IMR-90 (cell line): ENCODE data around the gene SUV39H2. TPM values are rescaled to one million over a fixed set of nuclear protein-coding genes. Genes with fewer than 3 reads are reported as not detected.

Source experiments
- ATAC-seq: fragments of 200-7000 bp; cut with Tn5 transposase; 2 replicates; pipeline ENCODE4 v1.9.1; 2020; ENCODE audit warnings: low read depth, mild to moderate bottlenecking, moderate library complexity
- BruUV-seq: library from RNA; stranded (reverse); fragments of 400-500 nt; replicated peaks from 2 replicates; lab custom pipeline; 2021; lab: Mats Ljungman, UMichigan
- CTCF ChIA-PET: fragments of 300-600 bp; formaldehyde crosslinking; extraction: SDS; loops from one replicate; lab custom pipeline; 2021; ENCODE audit warnings: antibody characterized with exemption; lab: Yijun Ruan, JAX
- POLR2A ChIA-PET: fragments of 300-600 bp; sonication (Branson Sonifier 250); formaldehyde crosslinking; loops from one replicate; lab custom pipeline; 2022; ENCODE audit warnings: antibody characterized with exemption; ENCODE audit not compliant: unreplicated experiment; lab: Charles Lee
- DNase-seq: peaks from one replicate; pipeline ENCODE4 v3.0.0; 2013
- H2AFZ ChIP-seq: replicated peaks from 2 replicates; pipeline ENCODE3; 2013; ENCODE audit warnings: low read length, mild to moderate bottlenecking; ENCODE audit not compliant: poor library complexity
- H2AK5ac ChIP-seq: 2 replicates; pipeline ENCODE4 v1.6.1; 2013; ENCODE audit warnings: low read depth, low read length, inconsistent platforms
- H2AK9ac ChIP-seq: replicated peaks from 2 replicates; pipeline ENCODE3; 2013; ENCODE audit warnings: mild to moderate bottlenecking, low read depth, low read length, moderate library complexity; ENCODE audit not compliant: poor library complexity
- H2BK120ac ChIP-seq: 2 replicates; pipeline ENCODE4 v1.6.1; 2013; ENCODE audit warnings: low read depth, low read length, inconsistent platforms
- H2BK15ac ChIP-seq: 3 replicates; pipeline ENCODE4 v1.6.1; 2013; ENCODE audit warnings: low read depth, low read length, inconsistent platforms
- H2BK20ac ChIP-seq: 2 replicates; pipeline ENCODE4 v1.6.1; 2013; ENCODE audit warnings: low read depth, mild to moderate bottlenecking, inconsistent platforms, low read length, moderate library complexity
- H2BK5ac ChIP-seq: 2 replicates; pipeline ENCODE4 v1.6.1; 2013; ENCODE audit warnings: mild to moderate bottlenecking, low read depth, low read length, inconsistent platforms; ENCODE audit not compliant: poor library complexity, severe bottlenecking
- H3K14ac ChIP-seq: replicated peaks from 2 replicates; pipeline ENCODE4 v1.6.1; 2013; ENCODE audit warnings: low read depth, low read length, inconsistent platforms
- H3K18ac ChIP-seq: 2 replicates; pipeline ENCODE4 v1.6.1; 2013; ENCODE audit warnings: low read depth, low read length, control low read depth
- H3K23ac ChIP-seq: 2 replicates; pipeline ENCODE4 v1.6.1; 2013; ENCODE audit warnings: low read depth, low read length, inconsistent platforms
- H3K27ac ChIP-seq: 2 replicates; pipeline ENCODE4 v1.5.1; 2013; ENCODE audit warnings: mild to moderate bottlenecking, control low read depth, low read length; ENCODE audit not compliant: insufficient read depth
- H3K27me3 ChIP-seq: 2 replicates; pipeline ENCODE4 v1.6.1; 2013; ENCODE audit warnings: low read length; ENCODE audit not compliant: control insufficient read depth, insufficient read depth
- H3K36me3 ChIP-seq: 2 replicates; pipeline ENCODE4 v1.6.1; 2013; ENCODE audit warnings: low read length, mixed read lengths; ENCODE audit not compliant: control insufficient read depth, insufficient read depth
- H3K4ac ChIP-seq: 2 replicates; pipeline ENCODE4 v1.6.1; 2013; ENCODE audit warnings: low read depth, low read length, inconsistent platforms
- H3K4me1 ChIP-seq: 2 replicates; pipeline ENCODE4 v1.6.1; 2013; ENCODE audit warnings: low read length, mixed read lengths; ENCODE audit not compliant: control insufficient read depth, insufficient read depth
- H3K4me2 ChIP-seq: 2 replicates; pipeline ENCODE4 v1.6.1; 2013; ENCODE audit warnings: low read depth, mild to moderate bottlenecking, control low read depth, low read length, moderate library complexity
- H3K4me3 ChIP-seq: 2 replicates; pipeline ENCODE4 v1.5.1; 2013; ENCODE audit warnings: low read depth, mild to moderate bottlenecking, control low read depth, low read length, moderate library complexity; ENCODE audit not compliant: insufficient read depth
- H3K56ac ChIP-seq: 2 replicates; pipeline ENCODE4 v1.6.1; 2013; ENCODE audit warnings: low read length, inconsistent platforms; ENCODE audit not compliant: insufficient read depth; ENCODE audit errors: extremely low read depth
- H3K79me1 ChIP-seq, 2 experiments: 2 replicates each; pipeline ENCODE4 v1.6.1; 2013; ENCODE audit warnings: low read length in 2 of 2, inconsistent platforms in 1 of 2, low read depth in 1 of 2
- H3K9ac ChIP-seq: 2 replicates; pipeline ENCODE4 v1.6.1; 2013; ENCODE audit warnings: low read depth, low read length, control low read depth
- H3K9me1 ChIP-seq: 2 replicates; pipeline ENCODE4 v1.6.1; 2013; ENCODE audit warnings: low read length, inconsistent platforms; ENCODE audit not compliant: insufficient read depth
- H3K9me3 ChIP-seq: 2 replicates; pipeline ENCODE4 v1.6.1; 2013; ENCODE audit warnings: low read length; ENCODE audit not compliant: control insufficient read depth, insufficient read depth
- H4K20me1 ChIP-seq: 2 replicates; pipeline ENCODE4 v1.6.1; 2013; ENCODE audit warnings: low read length, inconsistent platforms; ENCODE audit not compliant: insufficient read depth
- H4K5ac ChIP-seq: 2 replicates; pipeline ENCODE4 v1.6.1; 2013; ENCODE audit warnings: mild to moderate bottlenecking, low read depth, low read length, control low read depth
- H4K8ac ChIP-seq, 2 experiments: 2 replicates each; pipeline ENCODE4 v1.6.1; 2013; ENCODE audit warnings: low read depth in 2 of 2, low read length in 2 of 2, control low read depth in 1 of 2, inconsistent platforms in 1 of 2
- H4K91ac ChIP-seq: 2 replicates; pipeline ENCODE4 v1.6.1; 2013; ENCODE audit warnings: low read depth, low read length, inconsistent platforms; ENCODE audit not compliant: insufficient read depth
- CEBPB ChIP-seq: IDR thresholded peaks from 2 replicates; pipeline ENCODE4 v1.6.1; 2012; ENCODE audit warnings: low read depth, low read length, improper control_type of control experiment
- CTCF ChIP-seq: conservative IDR thresholded peaks from 2 replicates; pipeline ENCODE4 v1.5.1; 2012; ENCODE audit warnings: mild to moderate bottlenecking, low read depth, low read length, improper control_type of control experiment
- FOS ChIP-seq: fragments of 150-350 bp; IDR thresholded peaks from 2 replicates; pipeline ENCODE4 v1.6.1; 2016; ENCODE audit warnings: low read depth, low read length
- MAZ ChIP-seq: IDR thresholded peaks from 2 replicates; pipeline ENCODE4 v1.6.1; 2012; ENCODE audit warnings: low read depth, mild to moderate bottlenecking, low read length, improper control_type of control experiment, moderate library complexity, borderline replicate concordance
- MXI1 ChIP-seq: IDR thresholded peaks from 2 replicates; pipeline ENCODE4 v1.6.1; 2012; ENCODE audit warnings: low read depth, mild to moderate bottlenecking, low read length, moderate library complexity, borderline replicate concordance
- NFE2L2 ChIP-seq: fragments of 150-350 bp; IDR thresholded peaks from 2 replicates; pipeline ENCODE4 v1.6.1; 2016; ENCODE audit warnings: low read depth, mild to moderate bottlenecking, low read length
- POLR2A ChIP-seq: IDR thresholded peaks from 2 replicates; pipeline ENCODE4 v1.6.1; 2012; ENCODE audit warnings: mild to moderate bottlenecking, low read depth, low read length
- RAD21 ChIP-seq: IDR thresholded peaks from 2 replicates; pipeline ENCODE4 v1.6.1; 2012; ENCODE audit warnings: low read length, improper control_type of control experiment
- RCOR1 ChIP-seq: IDR thresholded peaks from 2 replicates; pipeline ENCODE4 v1.6.1; 2012; ENCODE audit warnings: mild to moderate bottlenecking, low read length, improper control_type of control experiment; ENCODE audit not compliant: insufficient replicate concordance
- RFX5 ChIP-seq: IDR thresholded peaks from 2 replicates; pipeline ENCODE4 v1.8.0; 2012; ENCODE audit warnings: low read depth, mild to moderate bottlenecking, low read length, moderate library complexity
- SMC3 ChIP-seq: fragments of 150-350 bp; IDR thresholded peaks from 2 replicates; pipeline ENCODE4 v1.6.1; 2016; ENCODE audit warnings: low read depth, mild to moderate bottlenecking, antibody characterized with exemption, low read length, moderate library complexity
- WGBS, 2 experiments: methylation state at CpG; one replicate each; pipeline versions ENCODE4 v1.1.5 to v1.1.7; 2013; ENCODE audit warnings: missing lambda C conversion rate in 2 of 2; ENCODE audit not compliant: insufficient read length in 1 of 2; ENCODE audit errors: extremely low coverage in 2 of 2; 5-methylcytosine and 5-hydroxymethylcytosine counted together
- dilution Hi-C: fragments of 300-500 bp; cut with HindIII; formaldehyde crosslinking; loops from one replicate; pipeline ENCODE4 v1.14.3; 2018; ENCODE audit warnings: low sequenced_read_pairs; ENCODE audit not compliant: unreplicated experiment
- in situ Hi-C: fragments of 300-500 bp; cut with MboI; formaldehyde crosslinking; loops from 3 replicates; pipeline ENCODE4 v1.14.3; 2019; ENCODE audit warnings: low sequenced_read_pairs, inconsistent platforms, mixed read lengths
- intact Hi-C: fragments of 100-400 bp; cut with micrococcal nuclease; formaldehyde crosslinking; loops from 2 replicates; pipeline ENCODE4 v1.10.0; 2022
- polyA plus RNA-seq, 3 experiments: library from polyadenylated mRNA; depleted of rRNA; stranded (reverse); fragments of >200 nt; gene quantifications; 2 replicates each; pipeline ENCODE4 v1.2.3, GENCODE V29; 2012; ENCODE audit warnings: low replicate concordance in 1 of 3
- total RNA-seq: library from RNA; depleted of rRNA; stranded (reverse); fragments of >200 nt; gene quantifications from 2 replicates; pipeline ENCODE4 v1.2.3, GENCODE V29; 2012
- TF ChIP-seq, protein P1 (sequence below): fragments of 150-350 bp; IDR thresholded peaks from 2 replicates; pipeline ENCODE4 v1.6.1; 2016; ENCODE audit warnings: low read depth, mild to moderate bottlenecking, low read length, moderate library complexity, borderline replicate concordance
- TF ChIP-seq, protein P2 (sequence below): fragments of 150-350 bp; IDR thresholded peaks from 2 replicates; pipeline ENCODE4 v1.6.1; 2017; ENCODE audit warnings: mild to moderate bottlenecking, antibody characterized with exemption, low read length, low read depth

The SUV39H2 gene
- total and polyA plus RNA-seq, 2 of the 4 experiments (the other 2 are of a cell fraction): 5.3 to 14.5 TPM

DNA sequence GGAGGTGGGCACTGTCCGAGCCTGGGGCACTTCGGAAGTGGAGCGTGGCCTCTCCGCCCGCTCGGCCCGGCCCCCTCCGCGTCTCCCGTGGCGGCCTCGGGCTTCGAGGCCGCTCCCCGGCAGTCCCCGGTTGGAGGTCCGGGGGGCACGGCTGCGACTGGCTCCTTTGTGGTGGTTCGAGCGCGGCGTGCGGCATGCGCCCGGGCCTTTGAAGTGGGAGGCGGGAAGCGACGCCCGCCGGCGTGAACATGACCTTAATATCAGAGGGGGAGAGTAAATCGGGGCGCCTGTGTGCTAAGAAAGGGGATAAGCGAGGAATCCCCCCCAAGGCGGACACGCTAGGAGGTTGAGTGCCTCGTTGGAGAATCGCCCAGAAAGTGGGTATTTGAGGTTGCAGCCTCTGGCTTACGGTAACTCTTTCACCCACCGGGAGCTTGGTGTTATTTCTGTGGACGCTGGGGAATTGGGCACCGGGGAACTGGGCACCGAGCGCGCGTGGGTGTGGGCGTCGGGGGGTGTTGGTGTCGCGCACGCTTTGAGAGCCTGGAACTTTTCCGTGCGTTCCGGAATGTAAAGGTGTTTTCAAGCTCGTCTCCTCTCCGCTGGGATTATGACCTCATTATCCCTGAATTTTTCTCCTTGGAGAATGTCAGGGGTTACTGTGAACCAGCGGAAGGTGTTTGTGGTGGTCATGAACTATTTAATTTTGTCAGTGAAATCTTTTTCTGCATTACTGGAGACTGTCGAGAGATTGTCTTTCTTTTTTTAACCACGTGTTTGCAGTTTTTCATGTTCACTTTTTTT, 660 bp downstream of the SUV39H2 start:
- no TSS peak for BruUV-seq
- dilution Hi-C loops: no loop called here
- H2AK9ac ChIP-seq: peak overlapping the region; percentile 31
- 0 out of 2 replicates have a peak overlapping the region, but pooled peaks have one; percentile 12 for H4K91ac ChIP-seq
- no peak overlapping the region; the same call in 1 of the 2 replicates for H3K14ac ChIP-seq
- H4K5ac ChIP-seq: no peak overlapping the region
- peaks cover 12% of the 10 kb centered on the region for H3K9me1 ChIP-seq
- H4K8ac ChIP-seq: peak overlapping the region in 1 of 2 experiments; percentile 44; a peak in 1 of 4 replicates
- peak overlapping the region; percentile 95 for H3K4me2 ChIP-seq
- peaks cover 9% of the 10 kb centered on the region; the same call in 1 of the 2 replicates for H4K20me1 ChIP-seq
- H3K23ac ChIP-seq: peak overlapping the region; percentile 54; the same call in 1 of the 2 replicates
- H3K56ac ChIP-seq: peak overlapping the region; percentile 17; the same call in 1 of the 2 replicates
- H2BK120ac ChIP-seq: no peak overlapping the region; the same call in 1 of the 2 replicates
- H3K27ac ChIP-seq: peak overlapping the region; percentile 35
- no peak overlapping the region for H3K18ac ChIP-seq
- 0% methylated on average over 2 of the region's 60 CpGs; no CpG with 5 or more reads in 1 of the 2 experiments for WGBS, 2 experiments
- peaks cover 11% of the 10 kb centered on the region for H3K4me1 ChIP-seq
- H3K27me3 ChIP-seq: no peaks in the 10 kb centered on the region
- H3K36me3 ChIP-seq: no peaks in the 10 kb centered on the region
- ChIA-PET POLR2A (interaction anchor here (0.6 kb wide), 1 partner anchor 13 kb away, joined by 3 read pairs; no protein-coding TSS in a partner anchor), CTCF (interaction anchor here (1.1 kb wide), 1 partner anchor 21 kb away, joined by 3 read pairs; no protein-coding TSS in a partner anchor)
- H3K9me3 ChIP-seq: no peaks in the 10 kb centered on the region
- peak overlapping the region; percentile 11 for H3K4ac ChIP-seq
- peak overlapping the region; percentile 91 for H3K4me3 ChIP-seq
- intact Hi-C loops: loop anchor here (10.0 kb wide), 1 partner anchor 225 kb away; no protein-coding TSS in a partner anchor
- peaks cover 38 to 55% of the 10 kb centered on the region in 2 experiments for H3K79me1 ChIP-seq
- ATAC-seq (no peak), DNase-seq (no peak)
- H2AK5ac ChIP-seq: no peak overlapping the region
- H2BK15ac ChIP-seq: no peak overlapping the region
- peak overlapping the region; percentile 5 for H2BK5ac ChIP-seq
- in situ Hi-C loops: no loop called here
- no peak overlapping the region for H2BK20ac ChIP-seq
- peak overlapping the region; percentile 100 for H2AFZ ChIP-seq
- peak overlapping the region; percentile 82 for H3K9ac ChIP-seq
- TF ChIP-seq MXI1 (no peak), SMC3 (no peak), RFX5 (no peak), RCOR1 (no peak), POLR2A (no peak), CTCF (no peak), MAZ (no peak), CEBPB (no peak), RAD21 (no peak), FOS (no peak), NFE2L2 (no peak)
- TF ChIP-seq, protein P1, sequence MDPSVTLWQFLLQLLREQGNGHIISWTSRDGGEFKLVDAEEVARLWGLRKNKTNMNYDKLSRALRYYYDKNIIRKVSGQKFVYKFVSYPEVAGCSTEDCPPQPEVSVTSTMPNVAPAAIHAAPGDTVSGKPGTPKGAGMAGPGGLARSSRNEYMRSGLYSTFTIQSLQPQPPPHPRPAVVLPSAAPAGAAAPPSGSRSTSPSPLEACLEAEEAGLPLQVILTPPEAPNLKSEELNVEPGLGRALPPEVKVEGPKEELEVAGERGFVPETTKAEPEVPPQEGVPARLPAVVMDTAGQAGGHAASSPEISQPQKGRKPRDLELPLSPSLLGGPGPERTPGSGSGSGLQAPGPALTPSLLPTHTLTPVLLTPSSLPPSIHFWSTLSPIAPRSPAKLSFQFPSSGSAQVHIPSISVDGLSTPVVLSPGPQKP: no peak
- TF ChIP-seq, protein P2, sequence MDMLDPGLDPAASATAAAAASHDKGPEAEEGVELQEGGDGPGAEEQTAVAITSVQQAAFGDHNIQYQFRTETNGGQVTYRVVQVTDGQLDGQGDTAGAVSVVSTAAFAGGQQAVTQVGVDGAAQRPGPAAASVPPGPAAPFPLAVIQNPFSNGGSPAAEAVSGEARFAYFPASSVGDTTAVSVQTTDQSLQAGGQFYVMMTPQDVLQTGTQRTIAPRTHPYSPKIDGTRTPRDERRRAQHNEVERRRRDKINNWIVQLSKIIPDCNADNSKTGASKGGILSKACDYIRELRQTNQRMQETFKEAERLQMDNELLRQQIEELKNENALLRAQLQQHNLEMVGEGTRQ: no peak
